Kidney glomerular epithelial cell (primary cell): Measurements from ENCODE around the gene DENND2A.
"Not testable (repeated sequence)": the region's sequence is repeated elsewhere in the genome, so short reads cannot be mapped to it uniquely, and the experiment has no call there.

Experiments used
- DNase-seq: peaks from one replicate; lab custom pipeline; 2025; lab: John Stamatoyannopoulos, UW

DENND2A gene

GRCh38 chr7:140587243-140587642 lies 53.4 kb downstream of the DENND2A start:
- DNase-seq: no peak

DNA sequence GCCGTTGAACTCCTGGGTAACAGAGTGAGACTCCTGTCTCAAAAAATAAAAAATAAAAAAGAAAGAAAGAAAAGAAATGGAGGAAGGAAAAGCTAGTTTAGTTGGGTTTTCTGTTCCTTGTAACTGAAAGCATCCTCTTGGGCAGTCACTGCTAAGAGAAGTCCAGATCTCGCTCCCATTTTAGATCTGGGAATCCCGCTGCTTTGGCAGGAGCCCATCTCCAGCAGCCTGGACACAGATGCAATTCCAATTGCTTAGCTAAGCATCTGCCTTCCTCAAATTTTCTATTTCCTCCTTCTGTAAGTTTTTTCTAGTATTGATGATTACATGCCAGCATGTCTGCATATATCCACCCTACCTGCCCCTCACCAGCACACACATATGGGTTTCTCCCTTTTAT lies 54.1 kb downstream of the DENND2A start:
- no peak for DNase-seq

DNA sequence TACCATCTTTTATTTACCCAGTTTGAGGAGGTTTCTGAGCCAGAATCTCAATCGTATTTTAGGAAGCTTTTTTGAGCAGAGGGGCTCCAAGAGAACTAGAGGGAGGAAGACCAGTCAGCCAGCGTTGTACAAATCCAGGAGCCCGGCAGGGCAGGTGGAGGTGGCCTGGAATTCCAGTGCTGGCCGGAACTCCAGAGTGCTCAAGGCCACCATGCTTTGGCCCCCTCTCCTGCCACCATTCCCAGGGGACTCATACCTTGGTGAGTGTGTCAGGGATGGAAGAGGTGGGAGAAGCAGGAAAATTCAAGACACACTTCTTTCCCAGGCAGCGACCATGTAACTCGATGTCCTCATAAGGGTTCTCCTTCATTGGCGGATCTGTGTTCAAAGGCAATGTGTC lies 55.3 kb downstream of the DENND2A start:
- no peak for DNase-seq

DNA sequence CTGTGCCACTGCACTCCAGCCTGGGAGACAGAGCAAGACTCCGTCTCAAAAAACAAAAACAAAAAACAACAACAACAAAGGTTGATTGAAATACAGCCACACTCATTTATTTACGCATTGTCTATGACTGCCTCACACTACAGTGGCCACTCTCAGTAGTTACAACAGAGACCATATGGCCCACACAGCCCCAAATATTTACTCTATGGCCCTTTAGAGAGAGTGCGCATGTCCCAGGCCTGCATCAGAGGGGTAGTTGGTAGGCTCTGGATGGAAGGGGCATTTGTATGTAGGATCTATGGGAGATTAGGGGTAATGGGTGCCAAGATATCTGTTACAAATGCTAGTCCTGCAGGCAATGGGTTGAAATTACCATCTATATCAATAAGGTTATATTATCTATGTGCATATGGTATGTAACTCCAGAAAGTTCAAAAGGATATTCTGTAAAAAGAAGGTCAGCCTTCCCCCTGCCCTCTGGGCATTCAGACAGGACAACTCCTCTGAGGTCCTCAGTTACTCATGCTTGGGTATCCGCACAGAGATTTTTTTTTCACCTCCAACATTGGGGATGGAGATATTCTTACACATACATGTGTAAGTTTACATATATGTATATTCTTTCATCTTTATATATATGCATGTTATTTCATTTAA lies 56.3 kb downstream of the DENND2A start:
- DNase-seq: no peak

- no peak for DNase-seq
Observed at GRCh38 chr7:140581411-140581810, 59.2 kb downstream of the DENND2A start.

DNA sequence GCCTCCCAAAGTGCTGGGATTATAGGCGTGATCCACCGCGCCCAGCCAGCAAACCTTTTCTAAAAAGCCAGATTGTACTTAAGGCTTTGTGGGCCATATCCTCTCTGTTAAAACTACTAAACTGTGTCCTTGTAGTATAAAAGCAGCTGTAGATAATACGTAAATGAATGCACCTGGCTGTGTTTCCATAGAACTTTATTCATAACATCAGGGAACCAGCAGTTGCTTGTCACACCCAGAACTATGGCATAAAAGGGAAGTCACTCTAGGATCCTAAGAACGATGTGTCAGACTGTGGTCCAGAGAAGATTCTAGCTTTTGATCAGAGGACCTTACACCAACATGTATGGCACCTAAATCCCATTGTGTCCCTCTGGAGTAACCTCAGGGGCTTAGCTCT lies 63.0 kb downstream of the DENND2A start:
- no peak for DNase-seq

- DNase-seq: no peak
Observed at GRCh38 chr7:140576589-140576988, 64.0 kb downstream of the DENND2A start.

- DNase-seq: no peak
Observed at GRCh38 chr7:140571538-140572122, 69.0 kb downstream of the DENND2A start.

DNA sequence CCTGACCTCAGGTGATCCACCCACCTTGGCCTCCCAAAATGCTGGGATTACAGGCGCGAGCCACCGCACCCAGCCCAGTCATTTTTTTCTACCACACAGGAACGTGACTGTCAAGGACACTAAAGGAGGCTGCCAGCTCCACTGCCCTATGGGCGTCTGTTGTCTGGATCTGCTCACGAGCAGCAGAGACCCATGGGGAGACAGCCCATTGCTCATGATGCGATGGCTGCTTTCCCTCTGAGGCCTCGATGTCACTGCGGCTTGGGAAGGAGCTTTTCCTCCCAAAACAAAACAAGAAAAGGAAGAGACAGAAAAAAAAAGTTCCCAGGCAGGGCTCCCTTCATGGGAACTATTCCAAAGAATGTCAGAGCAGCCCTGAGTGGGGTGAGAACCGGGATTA lies 70.5 kb downstream of the DENND2A start:
- DNase-seq: no peak

- DNase-seq: no peak
Observed at GRCh38 chr7:140568021-140568813, 72.4 kb downstream of the DENND2A start.

- peak; percentile 1 for DNase-seq
Observed at GRCh38 chr7:140566186-140566585, 74.4 kb downstream of the DENND2A start.

- DNase-seq: not testable (repeated sequence)
Observed at GRCh38 chr7:140565761-140566160, 74.9 kb downstream of the DENND2A start.

DNA sequence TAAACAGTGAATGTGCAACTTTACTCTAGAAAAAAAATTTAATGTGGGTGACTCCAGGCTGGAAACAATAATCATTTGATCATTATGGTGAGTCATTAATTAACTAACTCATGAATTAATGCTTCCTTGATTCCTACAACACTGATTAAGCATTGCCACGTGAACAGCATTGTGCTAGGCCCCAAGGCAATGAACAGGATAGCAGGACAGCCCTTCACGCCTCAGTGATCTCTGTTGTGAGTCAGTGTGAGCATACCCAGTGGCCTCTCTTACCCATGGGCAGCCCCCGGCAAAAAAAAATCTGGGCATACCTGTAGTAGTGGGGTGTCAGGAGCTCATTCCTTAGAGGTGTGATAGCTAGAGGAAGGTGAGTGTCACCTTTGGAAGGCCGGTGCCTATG lies 76.0 kb downstream of the DENND2A start:
- DNase-seq: peak; percentile 84

GRCh38 chr7:140562926-140563481 lies 77.6 kb downstream of the DENND2A start:
- no peak for DNase-seq

- DNase-seq: no peak
Observed at GRCh38 chr7:140559410-140559809, 81.2 kb downstream of the DENND2A start.

- no peak for DNase-seq
Observed at GRCh38 chr7:140557809-140558518, 82.6 kb downstream of the DENND2A start.

DNA sequence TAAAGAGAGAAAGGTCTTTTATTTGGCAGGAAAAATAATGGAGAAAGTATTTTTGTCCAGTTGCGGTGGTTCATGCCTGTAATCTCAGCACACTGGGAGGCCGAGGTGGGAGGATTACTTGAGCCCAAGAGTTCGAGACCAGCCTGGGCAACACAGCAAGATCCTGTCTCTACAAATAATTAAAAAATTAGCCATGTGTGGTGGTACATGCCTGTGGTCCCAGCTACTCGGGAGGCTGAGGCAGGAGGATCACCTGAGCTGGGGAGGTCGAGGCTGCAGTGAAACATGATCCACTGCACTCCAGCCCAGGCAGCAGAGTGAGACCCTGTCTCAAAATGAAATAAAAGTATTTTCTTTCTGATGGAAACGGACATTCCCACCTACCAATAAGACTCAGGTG lies 83.5 kb downstream of the DENND2A start:
- no peak for DNase-seq

- not testable (repeated sequence) for DNase-seq
Observed at GRCh38 chr7:140553236-140553635, 87.4 kb downstream of the DENND2A start.

- no peak for DNase-seq
Observed at GRCh38 chr7:140552240-140552679, 88.4 kb downstream of the DENND2A start.

GRCh38 chr7:140551355-140552239 lies 89.0 kb downstream of the DENND2A start:
- no peak for DNase-seq

- no peak for DNase-seq
Observed at GRCh38 chr7:140546947-140547346, 93.7 kb downstream of the DENND2A start.
